Cerebellar nuclear complex (tissue), 1 donor: ENCODE measurements around the gene PIBF1.
"Not testable (repeated sequence)": the region's sequence is repeated elsewhere in the genome, so short reads cannot be mapped to it uniquely, and the experiment has no call there.

ENCODE experiments used
- DNase-seq, 2 experiments: peaks; one replicate each; lab custom pipeline; 2025; lab: John Stamatoyannopoulos, UW

The PIBF1 gene, protein sequence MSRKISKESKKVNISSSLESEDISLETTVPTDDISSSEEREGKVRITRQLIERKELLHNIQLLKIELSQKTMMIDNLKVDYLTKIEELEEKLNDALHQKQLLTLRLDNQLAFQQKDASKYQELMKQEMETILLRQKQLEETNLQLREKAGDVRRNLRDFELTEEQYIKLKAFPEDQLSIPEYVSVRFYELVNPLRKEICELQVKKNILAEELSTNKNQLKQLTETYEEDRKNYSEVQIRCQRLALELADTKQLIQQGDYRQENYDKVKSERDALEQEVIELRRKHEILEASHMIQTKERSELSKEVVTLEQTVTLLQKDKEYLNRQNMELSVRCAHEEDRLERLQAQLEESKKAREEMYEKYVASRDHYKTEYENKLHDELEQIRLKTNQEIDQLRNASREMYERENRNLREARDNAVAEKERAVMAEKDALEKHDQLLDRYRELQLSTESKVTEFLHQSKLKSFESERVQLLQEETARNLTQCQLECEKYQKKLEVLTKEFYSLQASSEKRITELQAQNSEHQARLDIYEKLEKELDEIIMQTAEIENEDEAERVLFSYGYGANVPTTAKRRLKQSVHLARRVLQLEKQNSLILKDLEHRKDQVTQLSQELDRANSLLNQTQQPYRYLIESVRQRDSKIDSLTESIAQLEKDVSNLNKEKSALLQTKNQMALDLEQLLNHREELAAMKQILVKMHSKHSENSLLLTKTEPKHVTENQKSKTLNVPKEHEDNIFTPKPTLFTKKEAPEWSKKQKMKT

DNA sequence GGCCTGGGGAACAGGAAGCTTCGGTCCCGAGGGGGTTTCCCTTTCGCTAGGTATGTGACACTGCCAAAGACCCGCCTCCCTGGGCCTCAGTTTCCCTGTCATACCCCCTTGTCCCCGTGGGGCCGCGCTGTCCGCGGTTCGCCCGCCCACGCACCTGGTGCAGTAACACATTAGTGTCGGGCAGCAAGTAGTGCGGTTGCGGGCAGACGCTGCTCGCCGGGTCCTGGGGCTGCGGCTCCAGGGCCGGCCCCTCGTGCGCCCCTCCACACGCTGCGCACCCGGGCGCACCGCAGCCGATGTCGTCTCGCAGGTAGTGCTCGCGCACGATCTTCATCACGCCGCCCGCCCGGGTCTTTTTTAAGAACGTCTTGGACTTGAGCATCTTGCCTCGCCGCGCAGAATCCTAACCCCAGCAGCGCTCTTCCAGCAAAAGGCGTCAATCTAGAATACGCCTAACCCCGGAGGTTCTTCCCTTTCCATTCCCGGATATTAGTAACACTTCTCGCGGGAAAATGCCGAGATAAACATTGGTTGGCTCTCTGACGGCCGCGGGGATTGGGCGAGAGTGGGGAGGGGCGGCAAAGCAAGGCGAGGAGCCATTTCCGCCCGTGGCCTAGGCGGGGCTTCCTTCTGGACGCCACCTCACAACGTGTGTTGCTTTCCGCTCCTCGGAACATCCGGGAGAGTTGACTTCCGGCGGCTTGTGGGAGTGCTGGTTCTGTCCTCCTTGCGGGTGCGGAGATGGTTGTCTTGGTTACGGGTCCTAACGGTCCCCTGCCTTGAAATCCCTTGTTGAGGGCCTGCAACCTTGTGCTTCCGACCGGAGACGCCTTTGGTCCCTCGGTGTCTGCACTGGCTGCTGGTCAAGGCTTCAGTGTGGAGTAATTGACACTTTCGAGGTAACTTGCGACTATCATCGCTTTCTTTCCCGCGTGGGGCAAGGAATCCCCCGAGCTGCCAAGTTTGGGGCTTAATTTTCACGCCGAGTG, at the start of gene PIBF1, which contains the start of gene DIS3:
TSS of gene PIBF1 (plus strand) at position 683 of the 989 bp plus-strand sequence. CDS start 1,337 bp downstream, outside the sequence.
TSS of gene DIS3 (minus strand) at position 450 of the 989 bp plus-strand sequence. CDS start at position 382, 68 bp downstream.
- peak; percentile 71 to 89 for DNase-seq

DNA sequence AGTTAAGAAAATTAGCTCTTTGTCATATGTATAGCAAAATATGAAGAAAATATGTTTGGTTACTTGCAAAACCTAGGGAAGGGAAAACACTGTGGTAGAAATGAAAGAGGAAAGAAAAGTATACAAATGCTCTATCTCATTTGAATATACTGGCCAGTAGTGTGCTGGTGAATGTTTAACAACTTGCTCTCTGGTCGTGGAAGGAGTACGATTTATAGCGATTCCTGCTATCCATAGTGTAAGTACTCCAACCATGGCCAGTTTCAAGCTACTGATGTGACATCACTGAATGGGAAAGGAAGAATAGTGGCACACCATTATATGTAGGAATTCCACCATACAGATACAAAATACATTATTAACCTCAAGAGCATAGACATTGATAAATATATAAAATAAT, 44.9 kb upstream of the PIBF1 start:
- DNase-seq = no peak

DNA sequence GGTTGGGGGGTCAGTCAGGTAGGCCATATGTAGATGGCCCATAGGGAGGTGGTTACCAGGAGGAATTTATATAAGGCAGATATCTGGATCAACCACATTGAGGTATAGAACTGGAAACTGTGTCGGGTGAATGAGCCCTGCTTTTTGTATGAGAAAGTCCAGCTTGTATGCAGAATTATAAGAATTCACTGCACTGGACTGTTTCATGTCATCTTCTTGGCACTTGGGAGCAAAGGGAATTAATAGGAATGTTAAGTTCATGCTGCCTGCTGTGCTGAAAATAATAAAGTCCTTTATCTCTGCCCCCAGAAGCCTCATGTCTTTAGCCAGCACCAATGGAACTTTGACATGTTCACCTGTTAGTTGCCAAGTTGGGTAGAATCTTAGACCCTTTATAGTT, 41.9 kb upstream of the PIBF1 start:
- no peak for DNase-seq

DNA sequence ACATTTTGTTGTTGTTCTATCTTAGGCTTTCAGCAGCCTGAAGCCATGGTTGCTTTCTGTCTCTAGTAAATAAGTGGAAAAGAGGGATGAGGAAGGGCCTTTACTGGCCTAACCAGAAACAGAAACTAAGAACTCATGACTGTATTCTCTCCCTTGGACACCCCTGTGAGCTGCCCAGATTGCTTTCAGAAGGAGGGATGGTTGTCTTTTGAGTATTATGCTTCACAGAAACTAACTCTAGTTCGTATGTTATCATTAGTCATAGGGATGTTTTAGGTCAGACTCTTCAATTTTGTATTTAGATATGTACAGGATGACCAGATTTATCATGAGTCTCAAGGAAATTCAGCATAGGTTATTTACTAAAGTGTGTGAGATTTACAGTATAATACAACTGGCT, 36.7 kb upstream of the PIBF1 start:
- DNase-seq = no peak

DNA sequence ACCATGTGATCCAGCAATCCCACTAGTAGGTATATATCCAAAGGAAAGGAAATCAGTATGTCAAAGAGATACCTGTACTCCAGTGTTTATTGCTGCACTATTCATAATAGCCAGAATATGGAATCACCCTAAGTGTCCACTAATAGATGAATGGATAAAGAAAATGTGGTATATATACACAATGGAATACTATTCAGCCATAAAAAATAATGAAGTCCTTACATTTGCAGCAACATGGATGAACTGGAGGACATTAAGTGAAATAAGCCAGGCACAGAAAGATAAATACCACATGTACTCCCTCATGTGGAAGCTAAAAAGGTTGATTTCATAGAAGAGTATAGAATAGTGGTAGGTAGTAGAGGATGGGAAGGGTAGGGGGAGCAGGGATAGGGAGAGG, 30.7 kb upstream of the PIBF1 start:
- no peak for DNase-seq

DNA sequence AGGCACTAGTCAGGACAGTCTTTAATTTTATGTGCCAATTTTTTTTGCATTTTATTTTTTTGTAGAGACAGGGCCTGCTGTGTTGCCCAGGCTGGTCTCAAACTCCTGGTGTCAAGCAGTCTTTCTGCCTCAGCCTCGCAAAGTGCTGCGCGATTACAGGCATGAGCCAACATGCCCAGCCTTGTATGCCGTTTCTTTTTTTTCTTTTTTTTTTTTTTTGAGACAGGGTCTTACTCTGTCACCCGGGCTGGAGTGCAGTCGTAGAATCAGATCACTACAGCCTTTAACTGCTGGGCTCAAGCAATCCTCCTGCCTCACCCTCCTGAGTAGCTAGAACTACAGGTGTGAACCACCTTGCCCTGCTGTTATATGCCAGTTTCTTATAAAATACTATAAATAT, 27.8 kb upstream of the PIBF1 start:
- DNase-seq = no peak

DNA sequence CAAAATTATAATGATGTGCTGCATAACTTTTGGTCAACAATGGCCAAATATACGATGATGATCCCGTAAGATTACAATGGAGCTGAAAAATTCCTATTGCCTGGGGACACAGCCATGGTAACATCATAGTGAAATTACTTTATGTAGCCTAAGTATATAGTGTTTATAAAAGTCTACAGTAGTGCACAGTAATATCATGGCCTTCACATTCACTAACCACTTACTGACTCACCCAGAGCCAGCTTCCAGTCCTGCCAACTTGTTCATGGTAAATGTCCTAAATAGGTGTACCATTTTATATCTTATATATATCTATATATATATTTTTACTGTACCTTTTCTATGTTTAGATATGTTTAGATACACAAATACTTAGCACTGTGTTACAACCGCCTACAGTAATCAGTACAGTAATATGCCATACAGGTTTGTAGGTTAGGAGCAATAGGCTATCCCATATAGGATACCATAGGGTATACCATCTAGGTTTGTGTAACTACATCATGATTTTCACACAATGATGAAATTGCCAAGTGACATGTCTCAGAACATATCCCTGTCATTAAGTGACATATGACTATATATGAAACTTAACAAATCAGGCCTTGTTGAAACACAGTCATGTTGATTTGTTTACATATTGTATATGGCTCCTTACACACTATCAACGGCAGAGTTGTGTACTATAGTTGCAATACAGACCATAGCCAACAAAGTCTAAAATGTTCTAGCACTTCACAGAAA, 24.0 kb upstream of the PIBF1 start:
- no peak for DNase-seq

DNA sequence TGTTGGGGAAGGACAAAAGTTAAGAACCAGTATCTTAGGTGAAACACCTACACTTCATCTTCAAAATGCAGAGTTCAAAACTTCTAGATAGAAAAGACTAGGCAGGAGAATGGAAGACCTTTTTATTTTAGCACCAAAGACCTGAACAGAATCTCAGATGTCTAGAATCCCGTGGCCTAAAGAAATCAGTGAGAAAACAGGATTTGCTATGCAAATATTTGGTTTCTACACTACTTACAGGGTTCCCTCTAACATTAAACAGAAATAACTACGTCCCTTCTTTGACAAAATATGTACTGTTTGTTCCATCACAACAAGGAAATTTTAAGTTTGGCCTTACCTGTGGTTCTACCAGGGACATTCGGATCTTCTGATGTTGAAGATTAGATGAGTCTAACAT, 21.7 kb upstream of the PIBF1 start:
- no peak for DNase-seq

DNA sequence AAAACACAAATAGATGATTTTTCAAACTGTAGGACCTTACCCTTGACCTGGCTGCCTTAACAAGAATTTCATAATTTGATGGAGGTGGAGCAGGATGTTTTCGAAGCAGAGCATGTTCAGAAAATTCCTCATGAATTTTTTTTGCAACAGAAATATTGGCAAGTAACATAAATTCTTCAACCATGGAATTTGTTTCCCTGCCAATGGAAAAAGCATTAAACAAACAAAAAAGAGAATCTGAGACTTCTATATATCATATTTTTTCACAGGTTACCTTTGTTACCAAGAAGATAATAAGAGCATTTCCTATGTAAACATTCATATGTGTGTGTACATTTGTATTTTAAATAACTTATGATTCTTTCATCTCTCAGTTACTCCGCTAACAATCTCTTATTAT, 18.5 kb upstream of the PIBF1 start:
- DNase-seq = no peak

DNA sequence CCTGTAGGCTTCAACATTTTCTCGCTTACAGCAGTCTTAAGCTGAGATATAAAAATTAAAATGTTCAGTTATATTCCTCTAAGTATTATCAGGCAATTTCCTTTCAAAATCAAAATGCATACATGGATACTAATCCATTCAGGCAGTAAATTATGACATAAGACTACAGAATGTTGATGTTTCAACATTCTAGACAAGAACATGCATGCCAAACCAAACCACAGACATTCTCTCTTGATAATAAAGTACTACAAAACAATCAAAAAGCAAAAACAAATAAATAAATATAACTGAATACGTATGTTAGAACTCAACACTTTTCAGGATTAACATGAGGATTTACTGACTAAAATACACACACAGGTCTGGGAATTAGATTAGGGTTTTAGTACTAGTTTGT, 7.9 kb upstream of the PIBF1 start:
- no peak for DNase-seq

DNA sequence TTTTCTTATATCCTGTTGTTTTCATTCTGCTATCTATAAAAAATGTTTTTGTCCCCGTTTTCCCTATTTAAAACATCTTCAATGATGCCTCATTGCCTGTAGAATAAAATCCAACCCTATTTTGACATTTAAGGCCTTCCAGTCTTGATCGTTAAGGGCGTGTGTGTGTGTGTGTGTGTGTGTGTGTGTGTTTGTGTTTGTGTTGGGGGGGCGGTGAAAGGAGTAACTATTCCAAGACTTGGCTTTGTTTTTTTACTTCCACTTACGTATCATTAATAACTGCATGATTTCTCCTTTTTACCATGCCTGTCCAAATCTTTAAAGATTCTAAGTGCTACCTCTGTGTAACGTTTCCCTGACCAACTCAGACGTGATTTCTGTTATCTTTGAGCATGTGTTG, 784 bp downstream of the PIBF1 start:
- DNase-seq = no peak

DNA sequence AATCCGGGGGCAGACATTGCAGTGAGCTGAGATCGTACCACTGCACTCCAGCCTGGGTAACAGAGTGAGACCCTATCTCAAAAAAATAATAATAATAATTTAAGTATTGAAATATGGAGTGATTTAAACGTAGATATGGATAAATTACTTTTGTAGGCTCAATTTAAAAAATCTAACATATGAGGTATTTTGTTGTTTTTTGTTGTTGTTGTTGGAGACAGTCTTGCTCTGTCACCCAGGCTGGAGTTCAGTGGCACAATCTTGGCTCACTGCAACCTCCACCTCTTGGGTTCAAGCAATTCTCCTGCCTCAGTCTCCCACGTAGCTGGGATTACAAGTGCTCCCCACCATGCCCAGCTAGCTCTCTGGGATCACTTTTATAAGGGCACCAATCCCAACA, 2.7 kb downstream of the PIBF1 start:
- not testable (repeated sequence) for DNase-seq

DNA sequence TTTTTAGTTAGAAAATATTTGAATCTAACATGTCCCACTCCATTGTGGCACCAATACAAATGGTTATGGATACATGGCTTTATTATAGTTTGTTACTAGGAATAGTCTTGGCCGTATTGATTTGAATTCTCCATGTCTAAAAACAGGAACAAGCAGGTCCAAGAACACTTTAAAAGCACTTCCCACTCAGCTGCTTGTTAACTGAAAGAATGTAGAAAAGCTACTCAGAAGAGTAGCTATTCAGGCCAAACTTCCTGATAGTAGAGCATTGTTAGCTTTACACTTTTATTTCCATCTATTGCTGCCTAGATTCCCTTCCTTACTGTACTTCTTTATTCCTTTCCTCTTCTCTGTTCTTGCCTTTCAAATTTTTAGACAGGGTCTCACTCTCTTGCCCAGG, 6.9 kb downstream of the PIBF1 start:
- DNase-seq = no peak

DNA sequence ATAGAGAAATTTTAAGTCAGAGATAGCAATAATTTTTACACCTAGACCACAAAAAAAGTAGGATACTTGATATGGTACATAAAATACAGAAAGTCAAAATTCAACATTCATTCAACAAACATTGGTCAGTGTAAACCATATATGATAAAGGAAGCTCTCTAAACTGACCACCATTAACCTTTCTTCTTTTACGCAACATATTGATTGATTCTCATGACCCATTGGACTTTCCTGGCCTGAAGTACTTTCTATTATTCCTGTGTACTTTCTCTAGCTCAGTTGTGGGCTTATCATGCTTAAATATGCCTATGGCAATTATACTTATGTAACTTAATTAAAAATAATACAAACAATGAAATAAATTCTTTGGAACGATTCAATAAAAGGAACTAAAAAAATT, 10.7 kb downstream of the PIBF1 start:
- no peak for DNase-seq

DNA sequence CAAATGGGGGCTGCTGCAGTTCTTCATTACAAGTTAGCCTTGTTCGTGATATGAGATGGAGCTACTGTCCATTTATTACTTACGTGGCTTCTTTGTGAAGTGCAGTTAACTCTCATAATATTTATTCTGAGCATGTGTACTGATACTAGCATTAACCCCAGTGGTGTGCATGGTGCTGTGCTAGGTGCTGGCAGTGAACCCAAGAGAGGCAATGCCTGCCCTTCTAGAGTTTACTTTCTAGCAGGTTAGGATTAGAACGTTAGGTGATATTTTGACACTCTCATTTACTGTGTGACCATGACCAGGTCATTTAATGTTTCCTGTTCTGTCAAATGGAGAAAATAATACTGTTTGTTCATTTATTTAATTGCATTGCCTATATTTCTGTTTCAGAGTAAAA, 16.9 kb downstream of the PIBF1 start:
- no peak for DNase-seq

DNA sequence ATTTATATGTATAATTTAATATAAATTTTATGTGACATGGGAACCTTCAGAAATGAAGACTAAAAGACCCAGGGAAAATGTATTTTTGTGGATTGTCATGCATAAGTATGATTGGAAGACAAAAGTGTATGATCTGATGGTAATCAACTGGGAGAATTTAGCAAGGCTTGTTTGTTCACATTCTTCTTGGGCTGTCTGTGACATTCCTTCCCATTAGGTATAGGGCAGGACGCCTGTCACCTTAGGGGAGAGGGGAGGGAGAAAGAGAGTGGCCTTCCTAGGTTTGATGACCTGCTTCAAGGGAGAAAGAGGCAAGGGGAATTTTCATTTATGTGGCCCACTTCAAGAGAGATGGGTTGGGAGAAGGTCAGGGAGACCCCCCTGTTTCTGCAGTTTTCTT, 22.4 kb downstream of the PIBF1 start:
- DNase-seq = no peak

DNA sequence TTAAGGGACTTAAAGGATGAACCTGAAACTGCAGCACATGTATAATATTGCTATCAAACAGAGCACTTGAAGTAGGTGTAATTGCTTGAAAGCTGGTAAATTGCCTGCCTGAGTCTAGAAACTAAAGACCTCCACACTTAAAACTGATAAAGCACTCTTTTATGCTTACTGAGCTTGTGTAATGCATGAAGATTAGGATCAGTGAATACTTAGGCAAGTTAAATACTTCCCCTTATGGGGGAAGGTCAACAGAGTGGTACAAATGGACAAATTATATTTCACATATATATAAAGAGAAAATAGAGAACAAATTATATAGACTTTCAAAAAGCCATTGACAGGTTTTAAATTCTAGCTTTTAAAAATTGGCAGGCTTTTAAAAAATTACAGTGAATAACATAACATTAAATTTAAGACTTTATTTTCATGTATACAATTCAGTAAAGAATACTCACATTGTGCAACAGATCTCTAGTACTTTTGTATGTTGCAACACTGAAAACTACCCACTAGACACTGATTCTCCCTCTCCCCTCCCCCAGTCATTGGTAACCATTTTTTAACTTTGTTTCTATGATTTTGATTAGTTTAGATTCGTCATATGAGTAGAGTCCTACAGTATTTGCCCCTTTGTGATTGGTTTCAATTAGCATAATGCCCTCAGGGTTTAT, 23.9 kb downstream of the PIBF1 start:
- DNase-seq = no peak

DNA sequence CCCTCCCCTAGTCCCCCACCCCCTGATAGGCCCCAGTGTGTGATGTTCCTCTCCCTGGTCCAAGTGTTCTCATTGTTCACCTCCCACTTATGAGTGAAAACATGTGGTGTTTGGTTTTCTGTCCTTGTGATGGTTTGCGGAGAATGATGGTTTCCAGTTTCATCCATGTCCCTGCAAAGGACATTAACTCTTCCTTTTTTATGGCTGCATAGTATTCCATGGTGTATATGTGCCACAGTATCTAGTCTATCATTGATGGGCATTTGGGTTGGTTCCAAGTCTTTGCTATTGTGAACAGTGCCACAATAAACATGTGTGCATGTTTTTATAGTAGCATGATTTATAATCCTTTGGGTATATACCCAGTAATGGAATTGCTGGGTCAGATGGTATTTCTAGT, 24.6 kb downstream of the PIBF1 start:
- not testable (repeated sequence) for DNase-seq

DNA sequence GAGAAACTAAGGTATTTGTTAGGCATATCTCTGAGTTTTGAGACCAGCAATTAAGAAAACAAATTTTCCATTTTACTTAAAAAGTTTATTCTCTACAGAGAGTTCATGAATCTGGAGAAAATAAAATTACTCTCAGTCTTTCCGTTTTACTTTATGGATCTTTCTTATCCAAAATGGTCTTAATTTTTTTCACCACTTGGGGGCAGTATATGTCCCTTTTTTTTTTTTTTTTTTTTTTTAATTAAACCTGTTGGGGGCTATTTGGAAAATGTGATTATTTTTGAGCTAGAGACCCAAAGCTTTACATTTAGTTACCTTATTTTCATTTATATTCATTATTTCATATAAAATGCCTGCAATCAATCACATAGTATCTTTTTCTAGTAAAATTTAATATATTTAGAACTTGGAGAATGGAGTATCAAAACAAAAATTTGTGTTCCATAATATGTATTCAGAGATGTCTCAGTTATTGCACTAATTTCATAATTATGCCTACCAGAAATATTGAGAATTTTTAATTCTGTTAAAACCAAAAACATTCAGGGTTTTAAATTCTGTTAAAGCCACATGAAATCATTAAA, 27.1 kb downstream of the PIBF1 start:
- DNase-seq = no peak

DNA sequence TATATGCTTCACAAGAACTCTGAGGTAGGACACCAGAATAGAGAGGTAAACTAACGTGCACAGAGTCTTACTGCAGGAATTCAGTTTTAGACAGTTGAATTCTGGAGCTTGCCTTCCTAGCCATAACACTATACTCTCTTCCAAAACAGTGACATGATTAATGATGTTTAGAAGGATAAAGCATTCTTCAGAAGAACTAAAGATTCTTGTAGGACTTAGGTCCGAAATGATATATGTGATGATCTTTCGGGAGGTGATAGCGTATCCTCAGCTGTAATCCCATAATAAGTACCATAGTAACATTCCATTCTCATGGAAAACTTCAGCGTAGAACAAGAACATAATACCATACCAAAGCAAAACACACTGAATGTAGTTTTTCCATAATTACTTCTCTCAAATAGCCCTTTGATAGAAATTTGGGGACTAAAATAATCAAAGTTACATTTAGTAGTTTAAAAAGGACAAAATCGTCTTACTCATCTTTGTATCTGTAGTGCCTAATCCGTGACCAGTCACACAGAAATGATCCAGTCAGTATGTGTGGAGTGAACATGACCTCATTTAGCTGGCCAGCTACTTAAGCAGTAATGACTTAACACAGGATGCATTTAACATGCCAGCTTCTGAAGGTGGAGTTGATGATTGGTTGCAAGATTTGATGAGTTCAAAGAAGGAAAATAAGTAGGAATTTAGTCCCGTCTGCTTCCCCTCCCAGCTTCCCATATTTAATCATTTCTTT, 38.4 kb downstream of the PIBF1 start:
- no peak for DNase-seq
